Measurements from ENCODE around the gene SLC2A13.
A peak's percentile ranks its signal among the peaks of the same experiment; 100 is the strongest.
"Not testable (repeated sequence)": the region's sequence is repeated elsewhere in the genome, so short reads cannot be mapped to it uniquely, and the experiment has no call there.

SLC2A13 gene

DNA sequence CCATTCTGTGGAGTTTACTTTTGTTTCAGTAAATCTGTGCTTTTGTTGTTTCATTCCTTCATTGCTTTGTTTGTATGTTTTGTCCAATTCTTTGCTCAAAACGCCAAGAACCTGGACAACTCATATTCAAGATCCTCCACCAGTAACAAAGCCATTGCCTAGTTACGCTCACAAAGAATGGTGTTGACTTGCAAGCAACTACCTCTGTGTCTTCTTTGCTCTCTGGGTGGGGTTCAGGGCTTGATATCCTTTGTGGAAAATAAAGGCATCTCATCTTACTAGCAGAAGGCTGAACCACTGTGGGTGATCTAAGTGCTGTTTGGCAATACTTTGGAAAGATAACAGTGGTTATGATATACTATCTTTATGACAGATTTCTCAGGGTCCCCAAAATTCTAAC is 252.9 kb downstream of the SLC2A13 start:
- DNase-seq = no peak

DNA sequence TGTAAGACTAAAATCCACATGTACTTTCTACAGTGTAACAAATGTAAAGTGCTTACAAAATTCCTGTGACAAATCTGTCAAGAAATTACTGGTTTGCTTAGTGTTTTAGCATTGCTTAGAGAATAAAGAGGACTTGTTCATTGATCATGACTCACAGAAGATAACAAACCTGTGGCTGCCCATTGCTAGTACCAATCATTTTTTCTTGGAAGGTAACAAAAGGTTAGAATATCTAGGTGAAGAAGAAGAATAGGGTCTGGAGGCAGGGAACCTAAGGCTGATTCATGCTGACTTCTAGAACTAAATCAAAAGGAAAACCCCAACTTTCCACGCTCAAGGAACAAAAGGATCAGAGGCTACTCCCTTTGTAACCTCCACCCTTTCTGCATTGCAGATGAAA is 253.5 kb downstream of the SLC2A13 start:
- DNase-seq = no peak

DNA sequence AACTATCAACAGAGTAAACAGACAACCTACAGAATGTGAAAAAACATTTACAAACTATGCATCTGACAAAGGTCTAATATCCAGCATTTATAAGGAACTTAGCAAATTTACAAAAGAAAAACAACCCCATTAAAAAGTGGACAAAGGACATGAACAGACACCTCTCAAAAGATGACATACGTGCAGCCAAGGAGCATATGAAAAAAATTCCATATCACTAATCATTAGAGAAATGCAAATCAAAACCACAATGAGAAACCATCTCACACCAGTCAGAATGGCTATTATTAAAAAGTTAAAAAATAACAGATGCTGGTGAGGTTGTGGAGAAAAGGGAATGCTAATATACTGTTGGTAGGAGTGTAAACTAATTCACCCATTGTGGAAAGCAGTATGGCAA is 257.7 kb downstream of the SLC2A13 start:
- not testable (repeated sequence) for DNase-seq

DNA sequence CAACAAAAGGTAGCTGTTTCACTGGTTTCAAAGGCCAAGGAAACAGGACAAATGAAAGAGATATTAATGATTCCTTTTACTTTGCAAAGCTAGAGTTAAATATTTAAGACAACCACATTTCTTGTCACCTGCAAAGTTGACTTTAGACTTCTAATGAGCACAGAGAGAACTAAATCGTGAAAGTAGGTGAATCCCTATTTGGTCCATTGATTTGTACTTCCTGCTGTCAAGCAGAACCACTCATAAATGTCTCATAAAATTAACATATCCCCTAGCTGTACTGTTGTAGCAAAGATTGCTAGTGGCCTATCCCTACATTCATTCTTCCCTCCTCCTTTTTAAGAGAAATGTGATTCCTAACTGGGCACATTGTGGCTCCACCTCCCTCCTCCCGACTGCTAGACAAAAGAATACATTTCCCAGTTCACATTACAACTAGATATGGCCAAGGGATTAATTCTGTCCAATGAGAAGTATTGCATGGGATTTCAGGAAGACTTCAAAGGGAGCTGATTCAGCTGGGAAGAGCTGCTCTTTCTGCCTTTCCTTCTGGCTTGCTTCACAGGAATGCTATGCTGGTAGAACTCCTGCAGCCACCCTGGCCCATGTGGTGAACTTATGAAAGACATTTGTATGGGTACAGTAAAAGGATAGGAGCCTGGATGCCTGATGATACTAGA is 258.8 kb downstream of the SLC2A13 start:
- DNase-seq = no peak

DNA sequence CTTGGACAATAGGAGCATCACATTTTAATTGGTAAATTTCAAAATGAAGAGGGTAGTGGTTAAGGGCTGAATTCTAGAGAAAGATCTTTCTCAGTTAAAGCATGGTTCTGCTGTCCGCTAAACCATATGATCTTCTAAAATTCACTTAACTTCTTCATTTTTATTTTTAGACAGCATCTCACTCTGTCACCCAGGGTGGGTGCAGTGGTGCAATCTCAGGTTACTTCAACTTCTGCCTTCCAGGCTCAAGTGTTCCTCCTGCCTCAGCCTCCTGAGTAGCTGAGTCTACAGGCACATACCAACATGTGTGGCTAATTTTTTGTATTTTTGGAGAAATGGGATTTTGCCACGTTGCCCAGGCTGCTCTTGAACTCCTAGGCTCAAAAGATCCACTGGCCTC is 259.6 kb downstream of the SLC2A13 start:
- no peak for DNase-seq

DNA sequence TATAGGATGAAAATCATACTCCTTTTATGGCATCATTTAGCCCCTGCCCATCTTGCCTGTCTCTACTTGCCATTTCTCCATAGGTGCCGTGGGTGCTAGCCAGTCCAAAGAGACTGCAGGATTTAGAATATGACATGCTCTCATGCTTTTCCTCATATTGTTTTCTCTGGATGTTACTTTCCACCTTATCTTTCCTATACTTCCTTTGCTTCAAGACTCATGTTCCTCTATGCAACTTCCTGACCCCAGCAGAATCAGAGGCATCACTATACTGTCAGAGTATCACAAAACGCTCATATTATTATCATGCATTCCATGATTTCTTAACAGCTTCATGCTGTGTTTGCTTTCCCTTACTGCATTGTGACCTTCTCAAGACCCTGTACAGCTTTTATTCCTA is 265.5 kb downstream of the SLC2A13 start:
- DNase-seq = no peak

DNA sequence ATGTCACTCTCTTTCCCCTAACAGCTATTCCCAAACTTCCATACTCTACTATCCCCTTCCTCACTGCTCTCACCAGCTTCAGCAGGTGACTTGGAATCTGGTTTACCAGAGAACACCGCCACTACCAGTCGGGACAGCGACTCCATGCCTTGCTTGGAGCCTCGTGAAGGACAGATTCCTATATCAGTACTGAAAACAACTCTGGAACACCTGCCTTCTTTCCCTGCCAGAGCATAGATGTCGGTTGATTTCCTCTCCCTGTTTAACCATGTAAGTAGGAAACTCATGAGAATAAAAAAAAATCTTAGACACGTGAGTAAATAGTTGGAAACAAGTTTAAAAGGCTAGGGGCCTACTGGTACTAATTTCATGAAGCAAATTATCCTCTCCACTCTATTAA is 266.8 kb downstream of the SLC2A13 start:
- no peak for DNase-seq

DNA sequence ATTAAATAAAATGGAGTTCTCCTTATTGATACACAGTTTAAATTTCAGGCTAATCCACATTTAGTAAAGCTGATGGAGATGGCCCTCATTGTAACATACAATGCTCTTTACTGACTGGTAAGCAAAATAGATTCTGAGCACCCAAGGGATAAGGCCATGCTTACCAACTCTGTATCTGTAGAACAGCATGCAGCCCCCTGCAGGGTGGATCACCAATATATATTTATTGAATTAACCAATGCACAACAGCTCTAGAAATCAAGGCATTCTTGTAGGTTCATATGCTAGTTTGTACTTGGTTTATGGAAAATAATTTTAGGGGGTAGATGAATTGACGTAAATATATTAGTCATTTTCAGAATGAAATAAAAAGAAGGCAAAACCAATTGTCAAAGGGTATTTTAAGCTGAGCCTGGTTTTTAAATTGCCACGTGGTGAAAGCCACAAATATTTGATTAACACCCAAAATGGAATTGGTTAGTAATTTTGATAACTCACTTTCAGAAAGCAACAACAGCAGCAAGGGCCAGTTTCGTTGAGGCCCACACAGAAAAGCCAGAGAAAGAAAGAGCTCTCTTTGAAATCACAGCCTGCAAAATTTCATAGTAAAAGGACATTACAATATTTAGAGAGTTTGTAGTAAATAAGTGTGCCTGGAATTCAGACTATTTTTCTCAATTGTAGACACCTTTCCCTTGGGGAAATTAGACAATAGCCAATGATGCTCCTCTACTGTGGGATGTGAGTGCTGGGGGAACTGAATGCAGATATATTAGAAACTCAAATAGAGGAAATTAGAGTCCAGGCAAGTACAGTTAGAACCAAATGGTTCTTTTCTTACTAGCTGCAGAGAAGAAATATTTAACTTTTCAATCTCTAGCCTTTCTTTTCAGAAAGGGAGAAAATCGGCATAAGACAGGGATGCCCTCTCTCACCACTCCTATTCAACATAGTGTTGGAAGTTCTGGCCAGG is 270.1 kb downstream of the SLC2A13 start:
- DNase-seq = no peak

DNA sequence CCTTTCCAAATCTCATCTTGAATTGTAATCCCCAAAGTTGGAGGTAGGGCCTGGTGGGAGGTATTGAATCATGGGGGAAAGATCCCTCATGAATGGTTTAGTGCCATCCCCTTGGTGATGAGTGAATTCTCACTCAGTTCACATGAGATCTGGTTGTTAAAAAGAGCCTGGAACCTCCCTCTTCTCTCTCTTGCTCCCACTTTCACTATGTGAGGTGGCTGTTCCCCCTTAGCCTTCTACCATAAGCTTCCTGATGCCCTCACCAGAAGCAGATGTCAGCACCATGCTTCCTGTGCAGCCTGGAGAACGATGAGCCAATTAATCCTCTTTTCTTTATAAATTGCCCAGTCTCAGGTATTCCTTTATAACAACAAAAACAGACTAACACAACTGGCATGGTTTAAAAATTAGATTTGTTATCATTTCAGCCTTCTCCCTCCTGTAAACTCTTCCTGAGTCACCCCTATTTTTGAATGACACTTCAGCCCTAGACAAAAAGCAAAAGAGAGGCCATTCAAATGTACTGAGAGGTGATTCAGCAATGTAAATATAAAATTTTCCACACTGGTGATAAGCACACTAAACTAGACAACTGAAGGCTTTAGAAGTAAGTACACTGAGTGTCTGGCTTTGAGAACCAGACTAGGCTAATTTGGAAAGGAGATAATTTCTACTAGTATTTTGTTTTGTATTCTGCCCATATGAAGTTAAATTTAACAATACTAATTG is 274.1 kb downstream of the SLC2A13 start:
- peak; percentile 43 for DNase-seq

DNA sequence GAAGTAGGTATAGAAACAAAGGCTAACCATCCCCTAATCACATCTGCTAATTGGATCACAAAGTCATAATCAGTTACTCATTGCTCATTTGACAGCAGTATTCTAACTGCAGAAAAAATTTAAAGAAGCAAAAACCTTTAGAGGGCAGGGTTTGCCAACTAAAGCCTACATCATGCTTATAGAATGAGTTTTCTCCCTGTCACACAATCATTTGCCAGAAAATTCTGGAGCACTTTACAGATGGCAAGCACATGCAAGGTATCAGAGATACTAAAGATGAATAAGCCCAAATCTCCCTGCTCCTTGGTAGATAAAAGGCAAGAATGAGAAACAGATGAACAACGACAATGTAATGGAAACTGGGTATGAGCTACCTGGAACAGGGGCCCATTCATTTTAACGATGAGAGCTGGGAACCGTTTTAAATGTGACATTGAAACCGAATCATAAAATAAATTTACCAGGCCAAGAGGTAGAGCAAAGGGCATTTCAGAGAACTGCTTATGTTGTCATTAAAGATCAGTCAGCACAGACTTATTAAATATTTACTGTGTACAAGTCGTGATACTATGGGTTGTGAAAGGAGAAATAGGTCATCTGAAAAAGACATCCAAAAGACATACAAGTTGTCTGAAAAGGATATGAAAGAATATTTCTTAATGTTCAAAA is 274.9 kb downstream of the SLC2A13 start:
- DNase-seq = peak; percentile 51

DNA sequence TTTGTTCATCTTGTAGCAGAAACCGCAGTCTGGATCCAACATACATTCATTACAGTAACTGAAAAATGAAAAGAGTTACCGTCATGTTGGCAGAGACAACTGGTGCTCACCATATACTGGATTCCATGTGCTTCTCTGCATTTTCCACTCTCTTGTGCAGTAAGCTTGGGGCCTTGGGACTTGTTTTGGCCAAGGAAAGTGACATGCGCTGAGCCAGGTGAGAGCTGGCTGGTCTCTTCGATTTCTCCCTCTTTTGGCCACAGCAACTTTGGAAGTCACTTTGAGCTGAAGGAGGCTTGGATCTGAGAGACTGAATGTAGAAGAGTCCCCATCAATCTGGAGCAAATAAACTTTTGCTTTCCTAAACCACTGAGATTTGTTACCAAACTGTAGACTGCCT is 275.7 kb downstream of the SLC2A13 start:
- no peak for DNase-seq

DNA sequence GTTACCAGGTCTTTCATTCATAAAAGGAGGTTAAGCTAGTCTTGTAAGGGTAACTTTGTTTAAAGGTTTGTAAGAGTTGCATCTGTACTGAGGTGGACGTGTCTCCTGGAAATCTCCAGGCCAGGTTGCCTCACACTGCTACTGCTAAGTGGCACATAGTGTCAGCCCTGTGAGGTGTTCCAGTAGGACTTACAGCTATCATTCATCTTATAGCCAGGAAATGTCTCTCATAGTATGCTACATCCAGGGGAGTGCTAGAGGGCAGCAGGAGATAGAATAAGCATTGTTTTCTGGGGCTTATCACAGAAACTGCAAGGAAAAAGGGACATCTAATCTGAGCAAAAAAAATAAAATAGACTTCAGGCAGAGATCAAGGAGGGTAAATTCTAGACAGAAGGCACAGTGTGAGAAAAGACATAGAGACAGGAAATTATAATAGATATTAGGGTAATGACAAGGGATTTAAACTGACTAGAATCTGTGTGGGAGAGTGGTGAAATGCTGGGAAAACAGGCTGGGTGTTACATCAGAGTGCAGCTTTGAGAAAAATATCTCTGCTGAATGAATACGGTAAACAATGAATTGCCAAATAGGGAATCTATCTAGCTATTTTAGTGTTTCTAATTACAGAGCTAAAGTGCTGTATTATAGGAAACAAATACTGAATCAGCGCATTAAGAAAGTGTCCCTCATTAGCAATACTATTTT is 281.2 kb downstream of the SLC2A13 start:
- DNase-seq = peak; percentile 5

DNA sequence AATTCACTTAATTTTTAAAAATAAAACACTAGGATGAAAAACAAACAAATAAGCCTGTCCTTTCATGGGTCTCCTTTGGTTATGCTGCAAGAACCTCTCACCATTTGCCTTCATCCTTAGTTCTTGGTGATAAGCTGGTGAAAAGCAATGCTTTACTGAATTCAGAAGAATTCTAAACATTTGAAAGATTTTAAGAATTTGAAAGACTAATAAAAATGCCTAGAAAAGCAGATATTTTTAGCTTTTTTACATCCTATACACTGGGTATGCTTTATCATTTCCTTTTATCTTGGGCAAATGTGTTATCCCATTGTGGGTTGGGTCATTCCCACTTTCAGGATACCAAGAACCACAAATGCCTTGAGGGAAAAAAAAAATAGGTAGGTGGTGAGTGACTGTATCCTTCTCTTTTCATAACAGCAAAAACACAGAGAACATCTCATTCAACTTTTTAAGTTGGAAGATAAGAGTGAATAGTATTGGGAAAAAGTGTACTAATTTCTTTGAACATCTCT is 289.2 kb downstream of the SLC2A13 start:
- no peak for DNase-seq

DNA sequence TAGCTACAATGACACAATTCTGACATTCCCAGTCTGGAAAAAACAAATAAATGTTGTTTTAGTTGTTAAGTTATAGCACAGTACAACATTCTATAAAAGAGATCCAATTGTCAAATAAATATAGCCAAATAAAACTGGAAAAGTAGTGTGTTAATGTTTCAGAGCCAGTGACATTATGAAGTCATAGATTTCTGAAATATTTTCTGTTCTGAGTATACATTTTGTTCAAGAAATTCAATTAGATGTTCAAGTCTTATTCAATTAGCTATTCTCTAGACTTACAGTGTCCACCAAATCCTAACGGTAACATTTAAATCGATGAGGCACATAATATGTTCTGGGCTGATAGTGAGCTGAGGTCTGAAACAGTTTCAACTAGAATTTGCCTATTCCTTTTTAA is 290.1 kb downstream of the SLC2A13 start:
- DNase-seq = no peak

DNA sequence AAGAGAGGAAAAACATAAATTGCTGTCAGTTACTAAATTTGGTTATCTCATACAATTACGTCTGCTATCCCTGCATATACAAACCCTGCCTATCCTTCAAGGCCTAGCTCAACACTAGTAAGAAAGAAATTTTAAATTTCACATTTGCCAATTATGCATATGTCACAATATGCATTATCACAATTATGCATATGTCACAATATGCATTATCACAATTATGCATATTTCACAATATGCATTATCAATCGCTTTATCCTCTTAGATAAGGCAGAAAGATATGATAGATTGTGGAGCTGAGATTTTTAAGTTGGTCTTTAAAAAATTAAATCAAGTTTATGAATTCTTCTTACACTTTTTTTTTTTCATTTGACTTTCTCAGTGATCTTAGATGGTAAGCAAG is 291.3 kb downstream of the SLC2A13 start:
- no peak for DNase-seq

DNA sequence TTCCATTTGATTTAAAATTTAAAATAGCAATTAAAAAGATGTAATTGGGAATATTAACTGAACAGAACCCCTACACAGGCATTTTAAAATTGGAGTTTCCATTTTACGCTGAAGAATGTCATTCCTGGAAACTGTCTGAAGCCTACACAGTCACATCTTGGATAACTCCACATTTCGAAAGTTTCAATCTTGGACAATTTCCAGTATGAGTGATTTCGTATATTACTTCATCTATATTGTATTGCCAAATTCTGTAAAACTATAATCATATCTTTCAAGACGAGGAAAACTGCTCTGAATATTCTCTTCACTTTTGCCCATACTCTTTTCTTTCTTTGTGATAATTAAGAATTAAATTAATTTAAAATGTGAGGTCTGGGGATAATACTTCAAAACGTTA is 292.1 kb downstream of the SLC2A13 start:
- DNase-seq = no peak

DNA sequence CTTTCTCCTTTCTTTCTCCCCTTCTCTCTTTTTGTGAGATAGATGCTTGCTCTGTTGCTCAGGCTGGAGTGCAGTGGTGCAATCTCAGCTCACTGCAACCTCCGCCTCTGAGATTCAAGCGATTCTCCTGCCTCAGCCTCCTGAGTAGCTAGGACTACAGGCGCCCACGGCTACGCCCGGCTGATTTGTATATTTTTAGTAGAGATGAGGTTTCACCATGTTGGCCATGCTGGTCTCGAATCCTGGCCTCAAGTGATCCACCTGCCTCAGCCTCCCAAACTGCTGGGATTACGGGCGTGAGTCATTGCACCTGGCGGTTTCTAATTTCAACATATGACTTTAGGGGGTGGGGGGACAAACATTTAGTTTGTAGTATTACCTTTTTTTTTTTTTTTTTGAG is 293.4 kb downstream of the SLC2A13 start:
- not testable (repeated sequence) for DNase-seq

DNA sequence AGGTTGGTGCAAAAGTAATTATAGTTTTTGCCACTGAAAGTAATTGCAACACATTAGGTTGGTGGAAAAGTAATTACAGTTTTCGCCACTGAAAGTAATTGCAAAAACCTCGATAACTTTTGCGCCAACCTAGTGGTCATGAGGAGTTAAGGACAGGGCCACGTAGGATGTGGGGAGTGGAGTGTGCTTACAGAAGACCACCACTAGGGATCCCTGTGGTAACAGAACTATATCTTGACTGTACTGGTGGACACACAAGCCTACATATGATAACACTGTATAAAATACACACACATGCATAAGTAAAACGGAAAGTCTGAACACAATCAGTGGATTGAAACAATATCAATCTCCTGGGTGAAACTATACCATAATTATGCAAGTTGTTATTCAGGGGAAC is 298.8 kb downstream of the SLC2A13 start:
- DNase-seq = peak; percentile 81

DNA sequence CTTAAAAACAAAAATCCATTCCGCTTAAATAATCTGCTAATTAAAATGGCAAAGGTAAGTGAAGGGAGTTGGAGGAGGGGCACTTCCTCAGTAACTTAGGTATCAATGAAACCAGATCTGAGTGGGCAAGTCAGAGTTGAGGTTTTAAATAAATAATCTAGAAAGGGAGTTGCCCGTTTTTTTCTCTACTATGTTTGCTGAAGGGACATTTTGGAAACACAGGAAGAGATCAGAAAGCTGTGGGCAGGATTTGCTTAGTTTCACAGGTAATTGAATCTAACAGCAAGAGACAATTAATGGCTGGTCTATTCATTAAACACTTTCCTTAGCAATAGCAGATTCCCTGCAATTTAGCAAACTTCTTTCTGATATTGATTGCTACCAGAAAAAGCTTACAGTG is 300.2 kb downstream of the SLC2A13 start:
- no peak for DNase-seq

DNA sequence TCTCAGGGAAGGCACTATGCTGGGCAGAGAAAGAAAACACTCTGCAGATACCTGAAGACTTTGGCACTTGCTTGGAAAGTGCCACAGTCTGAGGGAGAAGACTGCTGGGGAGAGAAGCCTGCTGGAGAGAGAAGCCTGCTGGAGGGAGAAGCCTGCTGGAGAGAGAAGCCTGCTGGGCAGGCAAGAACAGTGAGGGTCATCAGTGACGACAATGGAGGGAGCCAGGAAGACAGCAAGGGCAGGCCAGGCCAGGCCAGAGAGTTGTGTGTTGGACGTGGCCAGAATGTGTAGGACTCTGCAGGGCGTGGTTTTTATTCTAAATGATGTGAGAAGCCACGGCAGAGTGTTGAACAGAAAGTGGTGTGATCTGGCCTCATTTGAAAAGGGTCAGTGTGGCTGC is 301.0 kb downstream of the SLC2A13 start:
- no peak for DNase-seq

DNA sequence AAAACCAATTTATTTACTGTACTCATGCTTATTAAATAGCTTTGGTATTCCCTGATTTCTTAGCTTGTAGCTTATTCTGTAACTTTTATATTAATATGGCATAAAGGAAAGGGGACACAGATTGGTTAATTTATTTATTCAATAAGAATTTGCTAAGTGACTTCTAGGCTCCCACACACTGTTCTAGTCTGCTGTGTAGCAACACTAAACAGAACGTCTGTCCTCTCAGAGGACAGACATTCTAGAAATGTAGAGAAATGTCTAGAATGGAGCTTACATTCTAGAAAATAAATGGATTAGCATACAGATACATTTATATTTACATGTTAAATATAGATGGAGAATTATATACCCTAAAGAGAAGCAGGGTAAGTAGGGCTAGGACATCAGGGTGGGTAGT is 301.4 kb downstream of the SLC2A13 start:
- no peak for DNase-seq

DNA sequence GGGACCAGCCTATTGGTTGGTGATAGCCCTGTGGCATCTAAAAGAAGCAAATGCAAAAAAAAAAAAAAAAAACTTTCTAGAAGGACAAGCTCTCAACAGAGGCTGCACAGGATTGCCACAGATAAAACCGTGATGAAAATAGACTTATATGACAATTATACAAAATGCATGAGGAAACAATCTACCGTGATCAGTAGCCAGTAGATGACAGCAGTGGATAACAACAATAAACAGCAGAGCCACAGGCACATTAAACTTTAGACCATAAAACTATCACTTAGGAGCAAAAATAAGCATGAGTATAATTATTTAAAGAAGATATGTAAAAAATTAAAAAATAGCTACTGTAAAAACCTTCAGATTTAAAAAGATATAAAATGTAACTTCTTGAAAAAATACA is 302.7 kb downstream of the SLC2A13 start:
- DNase-seq = no peak
